ENCODE data around the gene ACSL3. TPM values are rescaled to one million over a fixed set of nuclear protein-coding genes. Genes with fewer than 3 reads are reported as not detected.

Gene ACSL3
- total RNA-seq, 1 donor from 2014 or later, result 106 TPM

DNA sequence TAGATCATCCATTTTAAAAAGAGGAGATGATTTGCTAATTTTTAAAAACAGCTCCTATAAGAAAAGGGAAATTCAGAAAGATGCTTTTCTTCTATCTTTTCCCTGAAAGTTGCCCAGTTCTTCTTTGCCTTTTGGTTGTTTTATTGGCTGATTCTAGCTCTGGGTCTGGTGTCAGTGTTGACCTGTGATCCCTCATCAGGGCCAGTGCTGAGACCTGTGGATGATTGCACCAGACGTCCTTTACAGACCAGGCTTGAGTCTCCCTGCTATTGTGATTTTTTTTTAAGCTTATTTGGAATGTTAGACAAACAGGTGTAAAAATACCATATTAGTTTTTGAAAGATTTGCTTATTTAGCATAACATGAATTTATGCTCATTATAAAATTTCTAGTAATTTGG is 88.2 kb downstream of the ACSL3 start:
- peaks cover 4% of the 10 kb centered on the region for H3K4me1 Mint-ChIP-seq
- TF ChIP-seq EZH2 (IDR thresholded peaks at IDR 0.05), result no peak
- TF ChIP-seq, protein P1, sequence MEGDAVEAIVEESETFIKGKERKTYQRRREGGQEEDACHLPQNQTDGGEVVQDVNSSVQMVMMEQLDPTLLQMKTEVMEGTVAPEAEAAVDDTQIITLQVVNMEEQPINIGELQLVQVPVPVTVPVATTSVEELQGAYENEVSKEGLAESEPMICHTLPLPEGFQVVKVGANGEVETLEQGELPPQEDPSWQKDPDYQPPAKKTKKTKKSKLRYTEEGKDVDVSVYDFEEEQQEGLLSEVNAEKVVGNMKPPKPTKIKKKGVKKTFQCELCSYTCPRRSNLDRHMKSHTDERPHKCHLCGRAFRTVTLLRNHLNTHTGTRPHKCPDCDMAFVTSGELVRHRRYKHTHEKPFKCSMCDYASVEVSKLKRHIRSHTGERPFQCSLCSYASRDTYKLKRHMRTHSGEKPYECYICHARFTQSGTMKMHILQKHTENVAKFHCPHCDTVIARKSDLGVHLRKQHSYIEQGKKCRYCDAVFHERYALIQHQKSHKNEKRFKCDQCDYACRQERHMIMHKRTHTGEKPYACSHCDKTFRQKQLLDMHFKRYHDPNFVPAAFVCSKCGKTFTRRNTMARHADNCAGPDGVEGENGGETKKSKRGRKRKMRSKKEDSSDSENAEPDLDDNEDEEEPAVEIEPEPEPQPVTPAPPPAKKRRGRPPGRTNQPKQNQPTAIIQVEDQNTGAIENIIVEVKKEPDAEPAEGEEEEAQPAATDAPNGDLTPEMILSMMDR (IDR thresholded peaks at IDR 0.05), result no peak
- no peak for TF ChIP-seq EZH2phosphoT487 (IDR thresholded peaks at IDR 0.05)

DNA sequence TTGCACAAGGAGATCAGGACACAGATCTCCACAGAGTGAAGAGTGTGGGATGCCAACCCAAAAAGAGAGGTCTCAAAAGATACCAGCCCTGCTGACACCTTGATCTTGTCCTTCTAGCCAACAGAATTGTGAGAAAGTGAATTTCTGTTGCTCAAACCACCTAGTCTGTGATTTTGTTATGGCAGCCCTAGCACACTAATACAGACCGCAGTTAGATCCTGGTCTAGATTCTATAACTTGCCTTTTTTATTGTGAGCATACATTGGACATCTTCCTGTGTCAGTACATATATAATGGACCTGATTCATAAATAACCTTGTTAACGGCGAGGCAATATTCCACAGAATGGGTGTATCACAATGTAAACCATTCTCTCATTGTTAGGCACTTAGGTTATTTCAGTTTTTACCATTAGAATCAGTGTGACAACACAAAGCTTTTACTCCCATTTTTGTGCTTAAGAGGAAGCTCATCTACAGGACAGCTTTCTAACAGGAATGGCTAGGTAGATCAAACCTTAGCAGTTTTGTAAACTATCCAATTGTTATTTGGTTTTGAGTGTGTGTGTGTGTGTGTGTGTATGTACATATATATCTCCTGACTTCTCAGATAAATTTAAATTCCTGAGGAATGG is 89.0 kb downstream of the ACSL3 start:
- H3K4me2 ChIP-seq, result no peak overlapping the region
- H3K36me3 Mint-ChIP-seq, result no peaks in the 10 kb centered on the region
- DNase-seq (ENCODE audit: low spot score), result no peak

More for the DNA sequence above, 88.2 kb downstream of the ACSL3 start:
- Histone ChIP-seq H3F3A (ENCODE audit: low read depth) (no peaks in the 10 kb centered on the region), H3K79me2 (ENCODE audit: low read depth) (no peaks in the 10 kb centered on the region), H3K27me3 (no peaks in the 10 kb centered on the region), H3K27ac (no peak overlapping the region), H3K4me2 (no peak overlapping the region), H3K9ac (no peak overlapping the region), H2AFZ (replicated peaks) (no peak overlapping the region), H3K9me3 (ENCODE audit: low read depth) (no peaks in the 10 kb centered on the region), H4K20me1 (ENCODE audit: low read depth) (no peaks in the 10 kb centered on the region), H3K4me1 (no peaks in the 10 kb centered on the region), H3K36me3 (no peaks in the 10 kb centered on the region), H3K4me3 (no peak overlapping the region)
- H3K27ac Mint-ChIP-seq, result no peak overlapping the region
- H3K9me3 Mint-ChIP-seq, result no peaks in the 10 kb centered on the region
- H3K36me3 Mint-ChIP-seq, result no peaks in the 10 kb centered on the region
- no peak for DNase-seq (ENCODE audit: low spot score)
- H3K27me3 Mint-ChIP-seq (ENCODE audit: insufficient read depth, low read depth), result peaks cover 2% of the 10 kb centered on the region
- H3K4me3 Mint-ChIP-seq, result no peak overlapping the region

DNA sequence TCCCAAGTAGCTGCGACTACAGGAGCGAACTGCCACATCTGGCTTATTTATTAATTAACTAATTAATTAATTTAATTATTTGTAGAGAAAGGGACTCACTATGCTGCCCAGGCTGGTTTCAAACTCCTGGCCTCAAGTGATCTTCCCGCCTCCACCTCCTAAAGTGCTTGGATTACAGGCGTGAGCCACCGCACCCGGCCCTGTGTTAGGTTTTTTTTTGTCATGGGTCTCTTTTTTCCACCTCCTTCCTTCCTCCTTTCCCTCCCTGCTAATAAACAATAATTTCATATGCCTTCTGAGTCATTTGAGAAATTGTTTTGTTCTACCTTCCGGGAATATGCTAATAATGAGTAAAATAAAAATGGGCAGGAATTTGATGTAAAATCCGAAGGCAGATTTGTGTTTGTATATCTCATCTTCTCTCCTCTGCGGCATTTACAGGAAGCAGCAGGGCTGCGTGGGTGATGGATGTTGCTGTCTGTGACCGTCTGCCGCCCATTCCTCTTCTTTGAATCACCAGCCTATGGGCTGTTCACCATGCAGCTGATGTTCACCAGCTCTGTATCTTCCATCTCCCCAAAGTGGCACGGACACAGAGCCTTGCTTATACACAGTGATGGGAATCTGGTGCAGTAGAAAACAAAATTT is 89.9 kb downstream of the ACSL3 start:
- H3K4me2 ChIP-seq, result no peak overlapping the region
- Mint-ChIP-seq H3K27me3 (ENCODE audit: insufficient read depth, low read depth) (peaks cover 2% of the 10 kb centered on the region), H3K9me3 (no peaks in the 10 kb centered on the region), H3K4me3 (no peak overlapping the region), H3K27ac (peak overlapping the region; percentile 8), H3K4me1 (peaks cover 2% of the 10 kb centered on the region), H3K36me3 (no peaks in the 10 kb centered on the region)
- no peaks in the 10 kb centered on the region for H3K79me2 ChIP-seq (ENCODE audit: low read depth)
- no peak for TF ChIP-seq EZH2 (IDR thresholded peaks at IDR 0.05)
- no peak for TF ChIP-seq EZH2phosphoT487 (IDR thresholded peaks at IDR 0.05)
- TF ChIP-seq, protein P1 (IDR thresholded peaks at IDR 0.05), result no peak
- H2AFZ ChIP-seq (replicated peaks), result no peak overlapping the region
- no peaks in the 10 kb centered on the region for H3K9me3 ChIP-seq (ENCODE audit: low read depth)
- H3K9ac ChIP-seq, result no peak overlapping the region
- H3K27me3 ChIP-seq, result no peaks in the 10 kb centered on the region
- no peaks in the 10 kb centered on the region for H3K36me3 ChIP-seq
- H4K20me1 ChIP-seq (ENCODE audit: low read depth), result no peaks in the 10 kb centered on the region
- no peak overlapping the region for H3K4me3 ChIP-seq
- no peaks in the 10 kb centered on the region for H3F3A ChIP-seq (ENCODE audit: low read depth)
- DNase-seq (ENCODE audit: low spot score), result no peak
- H3K4me1 ChIP-seq, result no peaks in the 10 kb centered on the region
- H3K27ac ChIP-seq, result no peak overlapping the region

More for the DNA sequence above, 89.0 kb downstream of the ACSL3 start:
- H3K36me3 ChIP-seq, result no peaks in the 10 kb centered on the region
- H3K27me3 Mint-ChIP-seq (ENCODE audit: insufficient read depth, low read depth), result peaks cover 2% of the 10 kb centered on the region
- no peaks in the 10 kb centered on the region for H3K4me1 ChIP-seq
- no peak overlapping the region for H3K4me3 Mint-ChIP-seq
- H3F3A ChIP-seq (ENCODE audit: low read depth), result no peaks in the 10 kb centered on the region
- H3K4me3 ChIP-seq, result no peak overlapping the region
- H3K79me2 ChIP-seq (ENCODE audit: low read depth), result no peaks in the 10 kb centered on the region
- H3K4me1 Mint-ChIP-seq, result peaks cover 4% of the 10 kb centered on the region
- no peaks in the 10 kb centered on the region for H3K27me3 ChIP-seq
- TF ChIP-seq, protein P1 (IDR thresholded peaks at IDR 0.05), result no peak
- TF ChIP-seq EZH2 (IDR thresholded peaks at IDR 0.05) (no peak), EZH2phosphoT487 (IDR thresholded peaks at IDR 0.05) (no peak)
- no peak overlapping the region for H3K27ac ChIP-seq
- no peaks in the 10 kb centered on the region for H3K9me3 Mint-ChIP-seq
- H2AFZ ChIP-seq (replicated peaks), result no peak overlapping the region
- H3K9me3 ChIP-seq (ENCODE audit: low read depth), result no peaks in the 10 kb centered on the region
- H3K27ac Mint-ChIP-seq, result no peak overlapping the region
- H3K9ac ChIP-seq, result no peak overlapping the region
- no peaks in the 10 kb centered on the region for H4K20me1 ChIP-seq (ENCODE audit: low read depth)
